ENCODE measurements around the gene WIF1.

WIF1 gene

GRCh38 chr12:65083581-65083980 is 37.5 kb downstream of the WIF1 start:
- no peaks in the 10 kb centered on the region for H3K79me2 ChIP-seq (ENCODE audit: insufficient read depth, low read length)
- H3F3A ChIP-seq (ENCODE audit: low read depth), result no peaks in the 10 kb centered on the region
- H3K4me2 ChIP-seq (ENCODE audit: low read depth, low read length, poor library complexity, severe bottlenecking), result no peak overlapping the region
- peaks cover 20% of the 10 kb centered on the region for H3K4me1 ChIP-seq (ENCODE audit: insufficient read depth, low read length, poor library complexity, severe bottlenecking)
- H3K36me3 ChIP-seq (ENCODE audit: insufficient read depth, low read length), result no peaks in the 10 kb centered on the region
- no peak overlapping the region for H2AFZ ChIP-seq (ENCODE audit: low read length)
- H4K20me1 ChIP-seq (ENCODE audit: insufficient read depth, low read length, poor library complexity, severe bottlenecking), result no peaks in the 10 kb centered on the region
- no peaks in the 10 kb centered on the region for H3K27me3 ChIP-seq (ENCODE audit: insufficient read depth, low read length, poor library complexity, severe bottlenecking)
- H3K9me2 ChIP-seq (replicated peaks; ENCODE audit: low read depth, low read length), result no peaks in the 10 kb centered on the region
- H3K4me3 ChIP-seq (ENCODE audit: low read length, poor library complexity, severe bottlenecking), result no peak overlapping the region
- no peaks in the 10 kb centered on the region for H3K9me3 ChIP-seq (ENCODE audit: insufficient read depth, low read depth, low read length)
- no peak overlapping the region for H3K9ac ChIP-seq (ENCODE audit: low read depth, low read length, poor library complexity, severe bottlenecking)
- TF ChIP-seq CTCF (conservative IDR thresholded peaks at IDR 0.05; ENCODE audit: low read length), result no peak
- TF ChIP-seq EZH2phosphoT487 (IDR thresholded peaks at IDR 0.05; ENCODE audit: borderline replicate concordance), result no peak

GRCh38 chr12:65082406-65082805 is 38.7 kb downstream of the WIF1 start:
- Histone ChIP-seq H3K79me2 (ENCODE audit: insufficient read depth, low read length) (no peaks in the 10 kb centered on the region), H3K4me3 (ENCODE audit: low read length, poor library complexity, severe bottlenecking) (no peak overlapping the region), H3K9ac (ENCODE audit: low read depth, low read length, poor library complexity, severe bottlenecking) (no peak overlapping the region), H3K27me3 (ENCODE audit: insufficient read depth, low read length, poor library complexity, severe bottlenecking) (no peaks in the 10 kb centered on the region), H3K4me2 (ENCODE audit: low read depth, low read length, poor library complexity, severe bottlenecking) (no peak overlapping the region), H3K9me2 (replicated peaks; ENCODE audit: low read depth, low read length) (no peaks in the 10 kb centered on the region), H3F3A (ENCODE audit: low read depth) (no peaks in the 10 kb centered on the region), H4K20me1 (ENCODE audit: insufficient read depth, low read length, poor library complexity, severe bottlenecking) (no peaks in the 10 kb centered on the region), H3K36me3 (ENCODE audit: insufficient read depth, low read length) (no peaks in the 10 kb centered on the region), H3K9me3 (ENCODE audit: insufficient read depth, low read depth, low read length) (no peaks in the 10 kb centered on the region), H3K4me1 (ENCODE audit: insufficient read depth, low read length, poor library complexity, severe bottlenecking) (peaks cover 20% of the 10 kb centered on the region), H2AFZ (ENCODE audit: low read length) (no peak overlapping the region)
- no peak for TF ChIP-seq CTCF (conservative IDR thresholded peaks at IDR 0.05; ENCODE audit: low read length)
- TF ChIP-seq EZH2phosphoT487 (IDR thresholded peaks at IDR 0.05; ENCODE audit: borderline replicate concordance), result no peak

DNA sequence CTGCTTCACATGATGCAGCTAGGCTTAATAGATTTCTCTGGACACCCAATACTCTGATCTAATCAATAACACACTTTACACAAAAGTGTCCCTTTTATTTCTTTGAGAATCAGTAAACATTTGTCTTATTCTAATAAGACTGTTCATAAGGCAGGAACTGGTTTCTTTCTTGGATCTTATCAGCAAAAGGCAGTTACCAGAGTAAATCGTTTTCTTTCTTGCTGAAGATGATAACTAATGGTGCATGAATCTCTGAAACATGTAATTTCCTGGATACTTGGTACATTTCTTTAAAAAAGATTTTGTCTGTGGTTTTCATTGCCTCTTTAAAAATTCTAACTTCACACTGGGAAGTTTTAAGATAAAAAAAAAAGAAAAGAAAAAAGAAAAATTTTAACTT is 39.6 kb downstream of the WIF1 start:
- Histone ChIP-seq H3K9me3 (ENCODE audit: insufficient read depth, low read depth, low read length) (no peaks in the 10 kb centered on the region), H3K27me3 (ENCODE audit: insufficient read depth, low read length, poor library complexity, severe bottlenecking) (no peaks in the 10 kb centered on the region), H3K4me3 (ENCODE audit: low read length, poor library complexity, severe bottlenecking) (no peak overlapping the region), H4K20me1 (ENCODE audit: insufficient read depth, low read length, poor library complexity, severe bottlenecking) (no peaks in the 10 kb centered on the region), H3K4me1 (ENCODE audit: insufficient read depth, low read length, poor library complexity, severe bottlenecking) (peaks cover 20% of the 10 kb centered on the region), H3K79me2 (ENCODE audit: insufficient read depth, low read length) (no peaks in the 10 kb centered on the region), H3K36me3 (ENCODE audit: insufficient read depth, low read length) (no peaks in the 10 kb centered on the region), H3K4me2 (ENCODE audit: low read depth, low read length, poor library complexity, severe bottlenecking) (peak overlapping the region; percentile 2), H3F3A (ENCODE audit: low read depth) (no peaks in the 10 kb centered on the region), H3K9me2 (replicated peaks; ENCODE audit: low read depth, low read length) (no peaks in the 10 kb centered on the region), H3K9ac (ENCODE audit: low read depth, low read length, poor library complexity, severe bottlenecking) (no peak overlapping the region), H2AFZ (ENCODE audit: low read length) (no peak overlapping the region)
- TF ChIP-seq CTCF (conservative IDR thresholded peaks at IDR 0.05; ENCODE audit: low read length) (no peak), EZH2phosphoT487 (IDR thresholded peaks at IDR 0.05; ENCODE audit: borderline replicate concordance) (no peak)
